Stimulated activated CD8-positive, alpha-beta memory T cell treated with anti-CD3 and anti-CD28 coated beads, Interleukin-7, amount 100 ng/mL, for 4 hours (primary cell): ENCODE measurements around the gene MYO9B.

Experiments
- DNase-seq, 2 donors: peaks; one replicate each; pipeline ENCODE4 v3.0.0-alpha.2; 2020; ENCODE audit warnings: low read depth in 2 of 2

Gene MYO9B

DNA sequence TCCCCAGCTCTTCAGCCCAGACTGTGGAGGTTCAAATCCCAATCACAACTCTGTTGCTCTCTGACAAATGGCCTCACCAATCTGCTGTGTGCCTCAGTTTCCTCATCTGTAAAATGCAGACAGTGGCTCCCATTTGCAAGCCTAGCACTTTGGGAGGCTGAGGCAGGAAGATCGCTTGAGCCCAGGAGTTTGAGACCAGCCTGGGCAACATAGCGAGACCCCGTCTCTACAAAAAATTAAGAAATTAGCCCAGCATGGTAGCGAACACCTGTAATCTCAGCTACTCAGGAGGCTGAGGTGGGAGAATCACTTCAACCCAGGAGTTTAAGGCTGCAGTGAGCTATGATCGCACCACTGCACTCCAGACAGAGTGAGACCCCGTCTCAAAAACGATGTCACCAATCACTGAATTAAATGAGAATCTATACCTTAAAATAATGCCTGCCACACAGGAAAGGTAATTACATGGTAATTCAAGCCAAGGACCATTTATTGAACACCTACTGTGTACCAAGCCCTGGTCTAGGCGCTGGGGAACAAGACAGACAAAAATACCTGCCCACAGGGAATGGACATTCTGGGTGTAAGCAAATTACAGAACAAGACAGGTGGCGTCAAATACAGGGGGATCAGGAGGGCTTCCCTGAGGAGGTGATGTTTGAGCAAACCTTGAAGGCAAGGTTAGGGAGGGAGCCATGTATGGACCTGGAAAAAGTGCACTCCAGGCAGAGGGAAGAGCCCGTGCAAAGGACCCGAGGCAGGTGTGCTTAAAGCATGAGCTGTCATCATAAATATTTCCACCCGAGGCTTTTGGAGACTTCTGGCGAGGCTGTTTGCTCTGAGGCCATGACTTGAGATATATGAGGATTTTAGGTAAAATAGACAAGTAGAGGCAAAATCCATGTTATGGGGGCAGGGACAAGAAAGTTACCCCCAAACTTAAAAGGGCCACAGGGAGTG, 162.4 kb downstream of the MYO9B start:
- no peak for DNase-seq

DNA sequence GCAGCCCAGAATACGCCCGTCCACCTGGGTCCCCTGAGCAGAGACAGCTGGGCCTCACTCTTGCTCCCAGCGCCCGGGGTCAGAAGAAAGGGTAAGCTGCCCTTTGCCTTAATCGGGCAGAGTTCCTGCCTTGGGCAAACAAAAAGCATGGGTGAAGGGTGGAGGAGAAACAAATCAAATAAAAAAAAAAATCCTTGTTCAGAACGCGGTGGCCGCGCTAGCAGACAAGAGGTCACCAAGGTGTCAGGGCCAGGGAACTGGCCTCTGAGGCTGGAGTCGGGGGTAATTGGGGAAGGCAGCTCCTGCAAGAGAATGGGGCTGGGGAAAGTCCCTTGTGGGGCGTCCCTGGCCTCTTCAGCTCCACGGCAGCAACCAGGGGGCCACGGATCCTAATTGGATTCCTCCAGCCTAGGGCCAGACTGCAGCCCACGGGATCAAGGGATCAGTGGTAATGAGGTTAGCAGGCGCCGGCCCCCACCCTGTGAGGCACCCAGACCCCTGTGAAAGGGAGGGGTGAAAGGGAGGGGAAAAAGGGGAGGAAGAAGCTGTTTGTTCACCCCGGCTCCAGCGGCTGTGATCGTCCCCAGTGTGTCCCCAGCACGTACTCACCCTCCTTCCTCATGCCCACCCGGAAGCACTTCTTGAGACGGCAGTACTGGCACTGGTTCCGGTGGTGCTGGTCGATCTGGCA, 164.6 kb downstream of the MYO9B start:
- no peak for DNase-seq

DNA sequence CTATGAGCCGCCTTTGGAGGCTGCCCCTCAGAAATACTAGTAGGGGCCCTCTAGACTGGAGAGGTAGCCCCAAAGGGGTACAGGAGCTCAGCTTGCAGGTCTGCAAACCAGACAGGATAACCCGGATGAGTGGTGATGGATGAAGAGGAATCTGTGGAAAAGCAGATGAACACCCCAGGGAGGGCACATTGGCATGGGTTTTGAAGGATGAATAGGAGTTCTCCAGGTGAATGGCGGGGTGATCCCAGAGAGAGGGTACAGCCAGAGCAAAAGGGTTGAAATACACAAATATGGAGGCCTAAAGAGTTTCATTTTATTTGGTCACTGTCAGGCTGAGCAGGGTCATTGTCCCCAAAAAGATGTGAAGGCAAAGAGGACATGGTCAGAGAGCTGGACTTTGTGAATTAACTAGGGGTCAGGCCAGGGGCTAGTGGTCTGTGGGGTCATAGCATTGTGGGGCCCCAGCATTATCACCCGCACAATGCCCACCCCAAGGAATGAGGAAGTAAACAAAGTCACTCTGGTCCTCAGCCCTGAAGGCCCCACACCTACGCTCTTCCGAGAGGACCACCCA, 165.3 kb downstream of the MYO9B start:
- DNase-seq: no peak

DNA sequence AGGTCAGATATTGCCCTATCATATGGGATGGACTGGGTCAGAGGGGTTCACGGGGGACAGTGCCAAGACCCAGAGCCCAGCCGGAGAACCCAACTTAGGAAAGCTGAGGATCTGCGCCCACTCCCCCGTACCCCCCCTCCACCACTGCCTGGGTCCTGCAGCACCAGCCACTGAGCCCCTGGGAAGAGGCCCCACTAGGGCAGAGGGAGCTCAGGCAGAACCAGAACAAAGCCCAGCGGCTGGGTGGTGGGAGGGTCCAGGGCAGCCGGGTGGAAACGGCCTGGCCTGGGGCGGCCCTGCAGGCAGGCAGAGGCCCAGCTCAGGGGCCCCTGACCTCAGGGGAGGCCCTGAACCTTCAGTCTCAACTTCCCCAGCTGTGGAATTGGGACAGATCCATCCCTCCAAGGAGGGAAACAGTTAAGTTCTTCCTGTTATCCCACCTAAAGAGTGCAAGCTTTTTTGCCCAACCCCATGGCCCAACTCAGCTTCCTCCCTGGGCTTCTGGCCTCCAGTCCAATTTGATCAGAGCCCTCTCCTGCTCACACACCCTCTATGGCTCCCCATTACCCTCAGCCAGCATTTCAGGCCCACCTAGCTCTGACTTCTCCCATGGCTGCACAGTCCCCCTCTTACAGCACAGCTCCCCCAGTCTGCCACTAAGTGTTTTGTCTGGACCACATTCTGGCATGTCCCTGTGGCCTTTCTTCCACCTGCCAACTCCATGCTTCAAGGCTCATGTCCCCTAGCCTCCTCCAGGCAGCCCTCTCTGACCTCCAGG, 167.0 kb downstream of the MYO9B start:
- DNase-seq: no peak

DNA sequence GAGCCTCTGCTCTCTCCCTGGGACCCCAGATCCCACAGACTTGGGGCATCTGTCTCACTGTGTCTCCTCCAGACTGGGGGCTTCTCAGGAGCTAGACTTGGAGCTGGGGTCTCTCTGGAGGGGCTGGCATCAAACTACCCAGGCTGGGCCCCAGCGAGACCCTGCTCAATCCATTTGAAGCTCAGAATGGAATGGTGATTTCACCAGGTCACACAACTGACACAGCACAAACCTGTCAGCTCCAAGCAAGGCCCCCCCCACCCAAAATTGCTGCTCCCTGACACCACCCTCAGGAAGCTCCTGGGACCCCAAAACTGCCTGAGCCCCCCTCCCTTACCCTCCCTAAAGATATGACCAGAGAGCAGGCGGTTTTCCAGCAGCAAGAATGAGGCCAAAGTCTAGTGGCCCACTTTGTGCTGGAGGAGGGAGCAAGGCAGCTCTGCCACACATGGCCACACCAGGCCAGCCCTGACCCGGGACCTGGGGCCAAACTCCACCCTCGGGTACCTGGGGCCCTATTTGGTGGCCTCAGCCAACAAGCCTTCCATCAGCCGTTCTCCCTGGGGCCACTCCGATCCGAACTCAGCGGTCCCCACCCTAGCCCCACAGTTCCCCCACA, 167.7 kb downstream of the MYO9B start:
- no peak for DNase-seq

DNA sequence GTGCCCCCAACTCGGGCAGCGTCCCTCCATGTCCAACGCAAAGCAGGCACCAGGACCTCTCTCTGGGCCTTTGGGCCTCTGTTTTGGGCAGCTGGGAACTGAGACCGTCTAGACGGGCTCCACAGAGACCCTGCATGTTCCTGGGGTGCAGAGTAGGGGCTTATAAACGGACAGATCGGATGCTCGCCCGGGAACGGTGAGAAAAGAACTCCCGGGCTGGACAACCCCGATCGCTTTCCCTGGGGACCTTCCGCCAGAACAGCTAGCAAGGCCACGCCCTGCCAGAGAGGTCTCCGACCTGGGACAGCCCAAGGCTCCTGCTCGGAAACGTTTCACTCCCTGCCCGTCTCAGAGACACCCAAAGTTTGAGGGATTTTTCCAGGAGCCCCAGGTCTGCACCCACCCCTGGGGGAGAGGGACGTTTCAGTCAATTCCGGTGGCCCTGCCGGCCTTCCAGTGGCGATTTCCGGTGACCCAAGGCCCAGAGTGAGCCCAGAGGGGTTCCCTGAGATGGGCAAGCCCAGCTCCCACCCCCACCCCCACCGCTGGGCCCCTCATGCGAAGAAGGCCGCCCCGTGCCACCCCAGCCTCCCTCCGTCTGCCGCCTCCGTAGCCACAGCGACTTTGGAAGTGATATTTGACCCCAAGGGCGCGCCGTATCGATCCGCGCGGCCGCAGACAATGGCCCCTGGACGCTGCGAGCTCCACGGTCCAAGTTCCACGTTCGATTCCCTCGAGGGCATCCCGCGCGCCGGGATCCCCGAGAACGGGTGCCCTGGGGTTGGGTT, 168.4 kb downstream of the MYO9B start:
- no peak for DNase-seq

DNA sequence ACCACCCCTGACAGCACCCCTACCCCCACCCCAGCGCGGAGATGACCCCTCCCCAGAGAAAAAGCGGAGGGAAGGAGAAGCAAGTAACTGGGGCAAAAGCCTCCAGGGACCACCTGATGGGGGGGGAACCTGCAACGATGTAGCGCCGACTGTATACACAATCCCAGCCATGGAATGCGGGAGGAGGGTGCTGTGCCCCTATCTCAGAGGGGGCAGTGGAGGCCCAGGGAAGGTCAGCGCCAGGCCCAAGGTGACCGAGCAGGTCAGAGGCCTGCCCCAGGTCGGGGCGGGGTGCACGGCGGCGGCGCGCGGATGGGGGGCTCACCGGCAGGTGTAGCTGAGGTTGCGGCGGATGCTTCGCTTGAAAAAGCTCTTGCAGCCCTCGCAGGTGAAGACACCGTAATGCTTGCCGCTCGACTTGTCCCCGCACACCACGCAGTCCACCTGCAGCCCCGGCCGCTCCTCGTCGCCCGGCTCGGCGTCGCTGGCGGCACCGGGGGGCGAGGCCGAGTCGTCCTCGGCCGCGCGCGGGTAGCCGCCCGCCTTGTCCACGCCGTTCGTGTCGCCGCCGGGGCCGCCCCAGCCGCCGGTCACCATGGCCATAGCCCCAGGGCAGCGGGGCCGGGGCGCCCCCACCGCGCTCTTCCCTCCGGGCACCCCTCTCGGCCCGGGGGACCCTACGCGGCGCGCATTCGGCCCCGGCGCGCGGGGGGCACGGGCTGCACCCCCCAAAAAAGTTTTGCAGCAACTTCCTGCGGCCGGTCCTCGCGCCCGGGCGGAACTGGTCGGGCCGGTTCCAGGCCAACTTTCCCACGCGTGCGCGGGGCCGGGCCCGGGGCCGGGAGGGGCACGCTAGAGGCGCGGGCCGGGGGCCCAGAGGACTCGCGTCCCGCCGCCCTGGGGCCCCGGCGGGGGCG, 169.3 kb downstream of the MYO9B start:
- no peak for DNase-seq

DNA sequence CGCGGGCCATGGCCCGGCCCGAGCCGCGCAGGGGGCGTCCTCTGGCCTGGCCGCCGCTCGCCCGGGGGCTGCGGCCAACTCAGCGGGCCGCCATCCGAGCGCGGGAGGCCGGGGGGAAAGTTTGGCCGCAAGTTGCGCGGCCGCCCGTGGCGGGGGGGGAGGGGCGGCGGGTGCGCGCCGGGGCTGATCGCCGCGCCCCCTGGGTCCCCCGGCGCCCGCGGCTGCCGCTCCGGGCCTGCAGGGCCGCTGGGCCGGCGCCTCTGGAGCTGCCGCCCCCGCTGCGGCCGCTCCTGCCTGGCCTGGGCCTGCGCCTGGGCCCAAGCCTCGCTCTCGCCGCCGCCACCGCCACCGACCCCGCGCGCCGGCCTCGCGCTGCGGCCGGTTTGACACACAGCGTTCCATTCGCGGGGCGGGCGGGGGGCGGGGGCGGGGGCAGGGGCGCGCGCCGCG, 170.0 kb downstream of the MYO9B start, which contains the start of gene NR2F6:
Gene NR2F6, minus strand, starts transcription at position 385 of the 450 bp plus-strand sequence. CDS start 699 bp downstream, outside the sequence.
- no peak for DNase-seq

DNA sequence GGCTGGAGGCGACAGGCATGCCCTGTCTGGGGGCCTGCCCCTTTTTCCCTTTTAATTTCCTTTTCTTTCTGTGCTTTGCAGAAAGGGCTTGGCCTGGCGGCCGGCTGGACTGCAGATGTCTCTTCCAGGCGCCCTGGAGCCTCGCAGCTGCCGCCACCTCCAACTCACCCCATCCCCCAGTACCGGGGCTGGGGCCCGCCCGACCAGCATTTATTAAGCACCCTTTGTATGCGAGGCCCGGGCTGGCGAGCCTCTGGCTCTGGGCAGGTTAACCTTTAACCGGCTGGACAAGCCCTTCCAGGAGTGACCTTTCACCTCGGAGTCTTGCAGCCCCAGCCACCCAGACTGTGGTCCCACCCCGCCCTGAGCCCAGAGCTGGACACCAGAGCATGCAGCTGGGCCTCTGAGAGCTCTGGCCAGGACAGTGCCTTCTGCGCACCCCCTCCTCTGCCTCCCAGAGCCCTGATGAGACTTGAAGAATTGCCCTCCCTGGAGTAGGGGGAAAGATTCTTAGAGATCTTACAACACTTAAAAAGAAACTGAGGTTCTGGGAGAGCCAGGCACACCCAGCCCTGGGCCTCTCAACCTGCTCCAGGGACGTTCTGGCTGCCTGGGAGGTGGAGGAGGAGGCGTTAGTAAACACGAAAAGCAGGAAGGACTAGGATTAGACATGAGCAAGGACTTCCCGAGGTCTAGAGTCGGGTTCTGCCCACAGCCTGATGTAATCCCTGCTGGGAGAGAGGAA, 171.3 kb downstream of the MYO9B start:
- no peak for DNase-seq

DNA sequence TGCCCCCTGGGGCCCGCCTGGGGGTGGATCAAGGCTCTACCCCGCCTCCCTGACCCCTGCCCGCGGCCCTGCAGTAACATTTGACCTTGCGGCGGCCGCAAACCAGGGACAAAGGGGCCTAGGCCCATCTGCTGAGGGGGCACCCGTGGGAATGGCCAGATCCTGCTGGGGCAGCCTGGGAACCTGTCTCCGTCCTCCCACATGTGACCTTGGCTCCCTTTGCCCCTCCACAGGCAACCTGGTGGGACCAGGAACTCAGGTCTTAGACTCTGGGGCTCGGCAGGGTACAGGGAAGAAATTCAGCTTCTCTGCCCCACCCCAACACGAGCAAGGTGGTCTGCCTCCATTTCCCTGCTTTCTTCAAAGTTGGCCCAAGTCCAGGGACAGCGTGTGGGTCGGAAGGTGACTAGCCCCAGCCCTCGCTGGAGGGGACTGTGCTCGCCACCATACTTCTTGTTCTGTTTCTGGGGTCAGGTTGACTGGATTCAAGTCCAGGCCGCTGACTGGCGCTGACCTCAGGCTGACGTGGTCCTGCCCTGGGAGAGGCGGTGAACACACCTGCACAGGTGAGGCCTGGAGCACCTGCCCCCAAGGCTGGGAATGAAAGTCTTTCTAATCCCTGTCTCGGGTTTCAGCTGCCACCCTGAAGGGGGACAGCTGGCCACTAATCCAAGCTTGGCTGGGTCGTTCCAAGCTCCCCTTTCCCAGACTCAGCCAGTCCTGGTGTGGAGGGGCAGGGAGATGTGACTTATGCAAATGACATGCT, 172.6 kb downstream of the MYO9B start:
- DNase-seq: no peak

DNA sequence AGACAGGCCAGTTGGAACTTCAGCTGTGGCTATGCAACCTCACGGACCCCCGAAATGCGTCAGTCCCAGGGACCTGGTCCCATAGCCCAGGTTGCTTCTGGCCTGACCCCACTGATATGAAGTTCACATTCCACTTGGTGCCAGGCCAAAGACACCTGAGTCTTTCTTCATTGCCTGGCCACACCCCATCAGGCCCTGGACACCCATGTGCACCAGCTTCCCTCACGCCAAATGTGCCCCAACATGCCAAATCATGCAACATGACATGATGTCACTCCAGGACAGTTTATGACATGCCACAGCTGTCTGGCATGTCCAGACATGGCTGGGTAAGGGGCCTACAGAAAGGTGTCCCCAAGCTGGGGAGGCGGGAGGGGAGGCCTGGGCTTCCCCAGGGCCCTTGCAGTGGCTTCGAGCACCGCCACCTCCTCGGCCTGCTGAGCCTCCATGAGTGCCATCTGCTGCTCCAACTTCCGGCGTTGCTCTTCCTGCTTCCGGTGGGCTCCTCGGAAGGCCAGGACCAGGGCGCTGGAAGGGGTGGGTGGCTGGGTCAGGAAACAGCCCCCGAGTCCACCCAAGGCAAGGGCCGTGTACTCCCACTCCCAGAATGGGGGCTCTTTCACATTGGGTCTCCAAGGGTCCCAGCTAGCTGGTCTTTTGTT, 174.4 kb downstream of the MYO9B start:
- no peak for DNase-seq

DNA sequence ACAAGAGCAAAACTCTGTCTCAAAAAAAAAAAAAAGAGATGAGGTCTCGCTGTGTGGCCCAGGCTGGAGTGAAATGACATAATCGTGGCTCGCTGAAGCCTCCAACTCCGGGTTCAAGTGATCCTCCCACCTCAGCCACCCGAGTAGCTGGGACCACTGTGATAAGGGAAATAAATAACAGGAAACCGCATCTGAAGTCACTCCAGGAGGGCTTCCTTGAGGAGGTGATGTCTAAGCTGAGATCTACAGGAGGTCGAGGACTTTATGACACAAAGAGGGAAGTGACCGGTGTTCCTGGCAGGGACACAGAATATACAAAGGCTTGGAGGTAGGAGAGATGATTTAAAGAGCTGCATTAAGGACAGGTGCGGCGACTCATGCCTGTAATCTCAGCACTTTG, 179.1 kb downstream of the MYO9B start:
- no peak for DNase-seq

DNA sequence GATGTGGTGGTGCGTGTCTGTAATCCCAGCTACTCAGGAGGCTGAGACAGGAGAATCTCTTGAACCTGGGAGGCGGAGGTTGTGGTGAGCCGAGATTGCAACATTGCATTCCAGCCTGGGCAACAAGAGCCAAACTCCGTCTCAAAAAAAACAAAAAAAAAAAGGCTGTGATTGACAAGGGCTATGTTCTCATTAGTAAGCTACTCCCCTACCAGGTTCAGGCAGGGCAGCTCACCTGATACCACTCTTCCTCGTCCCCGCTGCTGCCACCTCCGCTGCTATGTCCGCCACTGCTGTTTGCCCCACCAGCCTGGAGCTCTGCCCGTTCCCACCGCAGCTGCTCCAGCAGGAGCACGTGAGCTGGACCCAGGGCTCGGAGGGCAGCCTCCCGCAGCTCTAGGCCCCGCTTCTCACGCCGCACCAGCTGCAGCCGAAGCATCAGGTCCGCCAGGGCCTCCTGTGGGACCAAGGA, 179.6 kb downstream of the MYO9B start:
- DNase-seq: no peak

DNA sequence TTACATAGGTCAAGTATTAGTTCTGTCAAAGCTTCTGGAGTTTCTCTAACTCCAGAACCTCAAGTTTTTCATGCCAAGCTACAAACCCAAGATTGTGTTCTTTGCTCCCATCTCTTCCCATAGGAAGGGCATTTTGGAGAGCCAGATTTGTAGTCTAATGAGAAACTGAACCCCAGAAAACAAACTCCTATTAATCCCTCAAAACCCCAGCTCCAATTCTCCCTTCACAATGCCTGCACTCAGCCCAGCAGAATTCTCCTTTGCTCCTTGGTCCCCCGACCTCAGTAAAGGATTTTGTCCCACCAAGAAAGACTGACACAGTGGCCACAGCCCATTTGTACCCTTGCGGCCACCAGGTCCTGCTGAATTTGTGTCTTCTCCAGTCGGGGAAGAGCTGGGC, 180.6 kb downstream of the MYO9B start:
- no peak for DNase-seq

DNA sequence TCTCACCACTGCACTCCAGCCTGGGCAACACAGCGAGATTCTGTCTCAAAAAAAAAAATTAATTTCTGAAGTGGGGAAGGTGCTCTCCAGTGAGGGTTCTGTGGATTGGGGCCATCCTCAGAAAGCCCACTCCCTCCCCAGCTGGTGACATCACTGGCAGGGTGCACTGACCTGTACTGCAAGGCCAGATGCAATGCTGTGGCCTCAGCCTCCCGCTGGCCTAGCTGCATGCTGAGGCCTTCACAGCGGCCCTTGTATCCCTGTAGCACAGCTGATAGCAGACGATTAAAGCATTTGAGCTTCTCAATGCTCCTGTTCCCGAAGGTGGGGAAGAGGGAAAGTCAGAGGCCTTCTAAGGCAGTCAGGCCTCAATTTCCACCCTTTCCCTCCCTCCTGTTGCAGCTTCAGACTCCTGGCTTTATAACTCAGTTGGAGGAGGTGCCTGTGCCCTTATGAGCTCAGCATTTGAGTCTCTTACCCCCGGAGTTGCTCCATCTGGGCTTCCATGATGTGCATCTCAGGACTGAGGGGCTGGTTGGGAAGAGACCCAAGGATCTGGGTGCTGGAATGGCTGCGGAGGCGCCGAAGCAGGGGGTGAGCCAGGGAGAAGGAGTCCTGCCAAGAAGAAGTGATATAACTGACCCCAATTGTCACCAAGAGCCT, 183.7 kb downstream of the MYO9B start:
- DNase-seq: no peak

DNA sequence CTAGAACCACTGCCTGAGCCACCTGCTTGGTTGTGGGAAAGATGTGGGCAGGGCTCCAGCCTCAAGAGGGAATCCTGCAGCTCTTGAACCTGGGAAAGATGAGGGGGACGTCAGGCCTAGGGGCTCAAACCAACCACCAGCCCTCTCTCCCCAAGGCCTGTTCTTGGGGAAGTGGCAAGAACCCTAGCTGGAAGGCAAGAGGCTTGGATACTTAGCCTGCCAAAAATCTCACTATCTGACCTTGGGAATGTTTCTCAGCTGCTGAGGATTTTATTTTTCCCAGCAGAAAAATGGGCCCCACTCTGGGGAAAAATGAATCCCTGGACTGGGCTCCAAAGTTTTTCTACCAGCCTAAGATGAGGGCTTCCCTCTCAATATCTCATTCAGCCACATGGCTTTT, 184.4 kb downstream of the MYO9B start:
- DNase-seq: no peak
